Thoracic aorta (tissue), 2 donors: ENCODE results near the gene ZP1. TPM values are rescaled to one million over a fixed set of nuclear protein-coding genes. Genes with fewer than 3 reads are reported as not detected.

Experiments
- ATAC-seq: fragments of 150-250 bp; one replicate; pipeline ENCODE4 v1.8.0; 2017; ENCODE audit warnings: low read depth; ENCODE audit not compliant: insufficient number of reproducible peaks, low FRiP score
- DNase-seq: peaks from one replicate; pipeline ENCODE4 v3.0.0-alpha.2; 2020; ENCODE audit warnings: low spot score
- H3K27ac ChIP-seq, 2 donors: fragments of 200-600 bp; sonication (generic); 1 replicate in 1 of 2; 2 replicates in 1 of 2; pipeline ENCODE4 v1.5.1; 2016; ENCODE audit warnings: mild to moderate bottlenecking in 2 of 2, moderate library complexity in 2 of 2
- H3K27me3 ChIP-seq: fragments of 200-600 bp; sonication (generic); replicated peaks from 2 replicates; pipeline ENCODE4 v1.6.0; 2016; ENCODE audit warnings: mild to moderate bottlenecking; ENCODE audit not compliant: insufficient read depth
- H3K36me3 ChIP-seq: fragments of 200-600 bp; sonication (generic); one replicate; pipeline ENCODE4 v1.5.1; 2016
- H3K4me1 ChIP-seq, 2 donors: fragments of 200-600 bp; sonication (generic); 1 replicate in 1 of 2; 2 replicates in 1 of 2; pipeline versions ENCODE4 v1.5.1 to v1.6.0; 2016; ENCODE audit warnings: low read depth in 2 of 2, mild to moderate bottlenecking in 1 of 2; ENCODE audit not compliant: control insufficient read depth in 1 of 2
- H3K4me3 ChIP-seq: fragments of 200-600 bp; sonication (generic); 2 replicates; pipeline ENCODE4 v1.5.1; 2016; ENCODE audit warnings: mild to moderate bottlenecking
- H3K9me3 ChIP-seq: fragments of 200-600 bp; sonication (generic); 2 replicates; pipeline ENCODE4 v1.5.1; 2016
- total RNA-seq, 2 donors: library from RNA; depleted of rRNA; stranded (reverse); fragments of >200 nt; gene quantifications; one replicate each; pipeline versions ENCODE4 v1.1.0 to v1.2.3, GENCODE V29; 2016
- TF ChIP-seq, protein P1 (sequence below): fragments of 200-600 bp; sonication (generic); IDR thresholded peaks from one replicate; pipeline ENCODE4 v1.5.1; 2019; ENCODE audit warnings: antibody characterized with exemption

ZP1 gene
- total RNA-seq, 2 donors from 2014 or later = not detected

DNA sequence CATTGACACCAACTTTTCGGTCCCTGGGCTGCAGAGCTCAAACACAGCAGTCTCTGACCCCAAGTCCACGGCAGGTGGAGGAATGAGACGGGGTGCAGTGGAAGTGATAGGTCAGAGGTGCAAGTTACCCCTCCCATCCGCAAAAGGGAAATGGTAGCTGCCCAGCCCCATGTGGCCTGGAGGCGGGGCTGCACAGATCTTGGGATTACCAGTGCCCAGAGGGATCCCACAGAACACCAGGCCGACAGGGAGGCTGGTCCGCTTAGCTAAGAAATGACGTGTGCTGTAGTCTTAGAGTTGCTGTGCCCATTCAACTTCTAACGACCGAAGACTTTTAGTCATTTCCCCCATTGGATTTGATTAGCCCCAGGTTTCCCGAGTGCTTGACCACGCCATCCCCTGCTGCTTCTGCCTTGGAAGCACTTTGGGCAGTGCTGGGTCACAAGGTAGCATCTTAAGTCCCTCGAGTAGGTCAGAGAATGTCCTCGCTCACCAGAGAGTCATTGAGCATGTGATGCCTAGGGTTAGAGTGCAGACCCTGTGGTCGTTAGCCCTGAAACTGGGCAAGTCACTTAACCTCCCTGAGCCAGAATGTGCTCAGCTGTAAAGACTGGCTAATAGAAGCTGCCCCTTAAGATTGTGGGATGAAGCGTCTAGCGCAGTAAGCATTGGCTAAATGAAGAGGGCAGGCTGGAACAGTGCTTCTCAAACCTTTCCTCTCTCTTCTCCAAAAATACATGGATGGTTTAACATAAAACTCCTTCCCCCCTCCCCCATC, 15.8 kb upstream of the ZP1 start:
- no peak overlapping the region for H3K27ac ChIP-seq
- no peaks in the 10 kb centered on the region for H3K9me3 ChIP-seq
- ATAC-seq (no peak), DNase-seq (no peak)
- TF ChIP-seq, protein P1, sequence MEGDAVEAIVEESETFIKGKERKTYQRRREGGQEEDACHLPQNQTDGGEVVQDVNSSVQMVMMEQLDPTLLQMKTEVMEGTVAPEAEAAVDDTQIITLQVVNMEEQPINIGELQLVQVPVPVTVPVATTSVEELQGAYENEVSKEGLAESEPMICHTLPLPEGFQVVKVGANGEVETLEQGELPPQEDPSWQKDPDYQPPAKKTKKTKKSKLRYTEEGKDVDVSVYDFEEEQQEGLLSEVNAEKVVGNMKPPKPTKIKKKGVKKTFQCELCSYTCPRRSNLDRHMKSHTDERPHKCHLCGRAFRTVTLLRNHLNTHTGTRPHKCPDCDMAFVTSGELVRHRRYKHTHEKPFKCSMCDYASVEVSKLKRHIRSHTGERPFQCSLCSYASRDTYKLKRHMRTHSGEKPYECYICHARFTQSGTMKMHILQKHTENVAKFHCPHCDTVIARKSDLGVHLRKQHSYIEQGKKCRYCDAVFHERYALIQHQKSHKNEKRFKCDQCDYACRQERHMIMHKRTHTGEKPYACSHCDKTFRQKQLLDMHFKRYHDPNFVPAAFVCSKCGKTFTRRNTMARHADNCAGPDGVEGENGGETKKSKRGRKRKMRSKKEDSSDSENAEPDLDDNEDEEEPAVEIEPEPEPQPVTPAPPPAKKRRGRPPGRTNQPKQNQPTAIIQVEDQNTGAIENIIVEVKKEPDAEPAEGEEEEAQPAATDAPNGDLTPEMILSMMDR = no peak
- no peaks in the 10 kb centered on the region for H3K27me3 ChIP-seq
- H3K36me3 ChIP-seq = peaks cover 18% of the 10 kb centered on the region
- no peak overlapping the region for H3K4me3 ChIP-seq
- no peaks in the 10 kb centered on the region for H3K4me1 ChIP-seq

DNA sequence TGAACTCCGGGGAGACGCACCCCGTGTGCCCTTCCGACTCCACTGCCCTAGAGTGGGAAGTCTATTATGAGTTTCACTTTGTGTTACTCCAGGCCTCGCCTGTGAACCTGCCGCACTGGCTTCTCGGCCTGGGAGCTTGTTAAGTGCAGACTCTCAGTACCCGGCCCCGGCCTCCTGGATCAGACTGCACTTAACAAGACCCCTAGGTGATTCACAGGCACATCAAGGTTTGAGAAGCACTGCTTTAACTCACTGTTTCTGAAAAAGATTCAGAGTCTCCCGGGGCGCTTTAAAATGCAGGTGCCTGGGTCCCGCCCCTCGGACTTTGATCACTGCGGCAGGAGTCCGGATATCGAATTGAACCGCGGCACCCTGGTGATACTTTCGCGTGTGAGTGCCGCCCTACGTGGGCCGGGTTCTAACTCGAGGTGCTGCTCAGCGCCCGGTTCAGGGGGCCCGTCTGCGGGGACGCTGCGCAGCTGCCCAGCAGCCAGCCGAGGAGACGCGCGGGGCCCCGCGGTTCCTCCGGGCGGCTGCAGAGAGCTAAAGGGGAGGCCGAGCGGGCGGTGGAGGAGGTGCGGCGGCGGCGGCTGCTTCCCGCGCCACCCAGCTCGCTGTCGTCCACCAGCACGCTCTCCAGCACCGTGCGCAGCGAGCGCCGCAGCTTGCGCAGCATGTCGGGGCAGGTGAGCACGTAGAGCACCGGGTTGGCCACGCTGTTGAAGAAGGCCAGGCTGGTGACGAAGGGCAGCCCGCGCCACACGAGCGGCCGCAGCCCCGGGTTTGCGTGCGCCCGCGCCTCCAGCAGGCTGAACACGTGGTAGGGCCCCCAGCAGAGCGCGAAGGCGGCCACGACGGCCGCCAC, 15.0 kb upstream of the ZP1 start:
- no peak for ATAC-seq
- TF ChIP-seq, protein P1 = no peak
- DNase-seq = no peak

DNA sequence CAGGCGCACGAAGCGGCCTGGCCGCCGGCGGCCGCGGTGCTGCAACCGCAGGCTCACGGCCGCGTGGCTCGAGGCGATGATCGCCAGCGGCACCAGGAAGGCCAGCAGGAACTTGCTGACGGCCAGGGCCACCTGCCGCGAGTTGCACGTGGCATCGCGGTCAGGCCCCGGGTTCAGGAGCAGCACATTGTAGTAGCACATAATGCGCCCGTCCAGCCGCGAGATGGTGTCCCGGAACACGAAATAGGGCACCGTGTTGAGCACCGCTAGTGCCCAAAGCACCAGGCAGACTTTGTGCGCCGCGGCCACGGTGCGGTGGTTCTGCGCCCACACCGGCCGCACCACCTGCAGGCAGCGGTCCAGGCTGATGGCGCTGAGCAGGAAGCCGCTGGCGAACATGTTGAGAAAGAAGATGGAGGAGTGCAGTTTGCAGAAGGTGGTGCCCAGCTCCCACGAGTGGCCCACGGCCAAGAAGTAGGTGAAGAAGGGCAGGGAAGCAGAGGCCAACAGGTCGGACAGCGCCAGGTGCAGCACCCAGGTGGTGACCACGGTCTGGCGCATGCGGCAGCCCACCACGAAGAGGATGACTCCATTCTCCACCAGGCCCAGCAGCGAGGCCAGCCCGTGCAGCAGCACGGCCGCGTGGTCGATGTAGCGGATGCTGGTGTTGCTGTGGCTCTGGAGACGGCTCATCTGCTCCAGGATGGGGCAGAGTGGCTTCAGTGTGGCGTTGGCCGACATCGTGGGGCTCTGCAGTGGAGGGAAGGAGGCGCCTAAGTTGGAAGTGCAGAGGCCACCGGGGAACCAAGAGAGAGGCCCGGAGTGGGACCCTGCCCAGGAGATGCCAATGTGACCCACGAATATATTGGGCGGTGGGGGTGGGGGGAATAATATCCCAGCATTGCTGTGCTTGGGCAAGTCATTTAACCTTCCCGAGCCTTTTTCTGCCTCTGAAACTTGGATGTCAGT, 14.1 kb upstream of the ZP1 start:
- DNase-seq = no peak
- no peaks in the 10 kb centered on the region for H3K4me1 ChIP-seq
- H3K4me3 ChIP-seq = no peak overlapping the region
- TF ChIP-seq, protein P1 = no peak
- no peak for ATAC-seq
- peaks cover 18% of the 10 kb centered on the region for H3K36me3 ChIP-seq
- no peaks in the 10 kb centered on the region for H3K27me3 ChIP-seq
- no peak overlapping the region for H3K27ac ChIP-seq
- H3K9me3 ChIP-seq = no peaks in the 10 kb centered on the region

More for the DNA sequence above, 15.0 kb upstream of the ZP1 start:
- no peaks in the 10 kb centered on the region for H3K27me3 ChIP-seq
- no peak overlapping the region for H3K27ac ChIP-seq
- no peaks in the 10 kb centered on the region for H3K4me1 ChIP-seq
- peaks cover 18% of the 10 kb centered on the region for H3K36me3 ChIP-seq
- H3K4me3 ChIP-seq = no peak overlapping the region
- H3K9me3 ChIP-seq = no peaks in the 10 kb centered on the region

DNA sequence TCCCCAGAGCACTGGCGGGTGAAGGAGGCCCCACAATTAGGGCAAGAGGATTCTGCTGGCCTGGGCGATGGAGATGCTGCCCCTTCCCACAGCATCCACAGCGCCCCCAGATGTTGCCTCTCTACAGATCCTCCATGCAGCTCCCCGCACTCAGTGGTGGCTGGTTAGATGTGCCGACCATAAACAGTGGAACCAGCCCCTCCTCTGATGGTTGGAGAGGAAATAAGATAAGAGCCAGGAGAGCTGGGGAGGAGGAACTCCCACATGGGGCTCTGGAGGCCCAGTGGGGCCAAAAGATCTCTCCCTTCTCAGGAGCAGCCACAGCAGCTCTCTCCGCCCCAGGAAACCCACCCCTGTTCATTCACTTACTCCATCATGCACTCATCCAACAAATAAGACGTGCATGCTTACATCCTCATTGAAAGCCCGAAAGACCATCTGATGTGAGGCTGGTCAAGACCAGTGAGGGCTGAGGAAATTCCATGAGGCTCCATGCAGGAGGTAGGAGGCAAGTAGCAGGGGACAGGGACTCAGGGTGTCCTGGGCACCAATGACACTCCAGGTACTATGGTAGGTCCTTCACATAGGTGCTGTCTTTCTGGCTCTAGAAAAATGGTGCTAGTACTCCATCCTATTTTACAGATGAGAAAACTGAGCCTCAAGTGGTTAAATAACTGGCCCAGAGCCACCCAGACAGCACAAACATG, 13.0 kb upstream of the ZP1 start:
- no peak overlapping the region for H3K4me3 ChIP-seq
- no peaks in the 10 kb centered on the region for H3K9me3 ChIP-seq
- no peaks in the 10 kb centered on the region for H3K27me3 ChIP-seq
- no peak overlapping the region for H3K27ac ChIP-seq
- H3K36me3 ChIP-seq = peaks cover 11% of the 10 kb centered on the region
- no peak for ATAC-seq
- DNase-seq = no peak
- H3K4me1 ChIP-seq = no peaks in the 10 kb centered on the region
- TF ChIP-seq, protein P1 = no peak
